Mucosa of stomach (tissue), 1 donor: ENCODE data around the gene XBP1.
"Not testable (repeated sequence)": the region's sequence is repeated elsewhere in the genome, so short reads cannot be mapped to it uniquely, and the experiment has no call there.

Source experiments
- H3K27me3 ChIP-seq: one replicate; pipeline ENCODE4 v1.7.0; 2013; ENCODE audit warnings: mild to moderate bottlenecking, low read length; ENCODE audit not compliant: control insufficient read depth, insufficient read depth
- H3K36me3 ChIP-seq: one replicate; pipeline ENCODE4 v1.7.0; 2013; ENCODE audit warnings: low read length; ENCODE audit not compliant: control insufficient read depth, insufficient read depth
- H3K4me1 ChIP-seq: one replicate; pipeline ENCODE4 v1.7.0; 2013; ENCODE audit warnings: mild to moderate bottlenecking, low read length; ENCODE audit not compliant: control insufficient read depth, insufficient read depth
- H3K4me3 ChIP-seq: one replicate; pipeline ENCODE4 v1.7.0; 2013; ENCODE audit warnings: low read length
- H3K9ac ChIP-seq: one replicate; pipeline ENCODE4 v1.7.0; 2013; ENCODE audit warnings: mild to moderate bottlenecking, low read length, moderate library complexity
- H3K9me3 ChIP-seq: one replicate; pipeline ENCODE4 v1.7.0; 2013; ENCODE audit warnings: mild to moderate bottlenecking, low read length, moderate library complexity; ENCODE audit not compliant: control insufficient read depth
- donor health status: Pancreatic carcinoma.

XBP1 gene

DNA sequence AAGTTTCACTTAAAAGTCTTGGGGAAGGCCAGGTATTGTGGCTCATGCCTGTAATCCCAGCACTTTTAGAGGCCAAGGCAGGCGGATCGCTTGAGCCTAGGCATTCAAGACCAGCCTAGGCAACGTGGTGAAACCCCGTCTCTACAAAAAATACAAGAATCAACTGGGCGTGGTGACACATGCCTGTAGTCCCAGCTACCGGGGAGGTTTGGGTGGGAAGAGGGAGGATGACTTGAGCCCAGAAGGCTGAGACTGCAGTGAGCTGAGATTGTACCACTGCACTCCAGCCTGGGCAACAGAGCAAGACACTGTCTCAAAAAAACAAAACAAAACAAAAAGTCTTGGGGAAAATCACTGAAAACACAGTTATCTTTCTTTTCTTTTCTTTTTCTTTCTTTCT is 15.4 kb upstream of the XBP1 start:
- no peaks in the 10 kb centered on the region for H3K36me3 ChIP-seq
- H3K27me3 ChIP-seq = no peaks in the 10 kb centered on the region
- no peak overlapping the region for H3K4me3 ChIP-seq
- peaks cover 88% of the 10 kb centered on the region for H3K4me1 ChIP-seq
- no peak overlapping the region for H3K9ac ChIP-seq
- no peaks in the 10 kb centered on the region for H3K9me3 ChIP-seq

DNA sequence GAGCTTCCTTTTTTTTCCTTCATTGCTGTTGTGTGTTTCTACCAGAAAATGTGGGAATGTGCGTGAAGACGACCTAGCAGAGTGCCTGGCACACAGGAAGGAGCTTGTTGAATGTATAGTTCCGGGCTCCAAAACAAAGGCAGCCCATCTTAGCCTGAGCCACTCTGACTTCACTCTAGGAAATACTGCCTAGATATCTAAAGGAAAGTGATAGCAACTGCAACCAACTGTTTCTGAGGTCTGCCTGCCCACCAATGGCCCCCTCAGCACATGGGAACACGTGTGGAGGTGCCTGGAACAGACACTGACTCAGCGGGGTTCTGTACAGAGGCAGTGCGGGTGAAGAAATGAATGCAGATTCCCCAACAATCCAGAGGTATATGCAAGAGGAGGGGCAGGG is 14.7 kb upstream of the XBP1 start:
- Histone ChIP-seq H3K4me3 (no peak overlapping the region), H3K9me3 (no peaks in the 10 kb centered on the region), H3K36me3 (no peaks in the 10 kb centered on the region), H3K27me3 (no peaks in the 10 kb centered on the region), H3K9ac (no peak overlapping the region), H3K4me1 (peaks cover 89% of the 10 kb centered on the region)

DNA sequence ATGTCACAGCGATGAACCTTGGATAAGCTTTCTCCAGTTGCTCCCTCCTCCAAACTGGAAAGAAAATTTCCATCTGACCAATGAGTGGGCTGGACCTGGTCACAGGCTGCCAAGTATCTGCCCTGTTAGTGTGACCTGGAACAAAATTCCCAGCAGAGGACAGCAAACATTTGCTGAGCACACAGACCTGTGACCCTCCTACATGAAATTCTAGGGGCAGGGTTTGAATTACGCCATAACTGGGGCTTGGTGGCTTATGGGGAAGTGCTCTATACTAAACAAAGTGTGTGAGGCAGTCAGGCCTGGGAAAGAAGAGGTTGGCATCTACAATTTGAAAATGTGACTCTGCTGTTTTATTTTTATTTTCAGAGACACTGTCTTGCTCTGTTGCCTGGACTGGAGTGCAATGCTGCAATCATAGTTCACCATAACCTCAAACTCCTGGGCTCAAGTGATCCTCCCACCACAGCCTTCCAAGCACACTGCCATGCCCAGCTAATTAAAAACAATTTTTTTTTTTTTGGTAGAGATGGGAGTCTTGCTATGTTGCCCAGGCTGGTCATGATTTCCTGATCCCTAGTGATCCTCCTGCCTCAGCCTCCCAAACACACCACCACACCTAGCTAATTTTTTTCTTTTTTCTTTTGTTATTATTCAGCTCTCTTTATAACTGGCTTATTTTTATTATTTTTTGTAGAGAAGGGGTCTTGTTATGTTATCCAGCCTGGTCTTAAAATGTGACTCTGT is 13.6 kb upstream of the XBP1 start:
- no peak overlapping the region for H3K9ac ChIP-seq
- no peaks in the 10 kb centered on the region for H3K27me3 ChIP-seq
- H3K4me1 ChIP-seq = peaks cover 82% of the 10 kb centered on the region
- no peaks in the 10 kb centered on the region for H3K9me3 ChIP-seq
- H3K4me3 ChIP-seq = no peak overlapping the region
- H3K36me3 ChIP-seq = no peaks in the 10 kb centered on the region

DNA sequence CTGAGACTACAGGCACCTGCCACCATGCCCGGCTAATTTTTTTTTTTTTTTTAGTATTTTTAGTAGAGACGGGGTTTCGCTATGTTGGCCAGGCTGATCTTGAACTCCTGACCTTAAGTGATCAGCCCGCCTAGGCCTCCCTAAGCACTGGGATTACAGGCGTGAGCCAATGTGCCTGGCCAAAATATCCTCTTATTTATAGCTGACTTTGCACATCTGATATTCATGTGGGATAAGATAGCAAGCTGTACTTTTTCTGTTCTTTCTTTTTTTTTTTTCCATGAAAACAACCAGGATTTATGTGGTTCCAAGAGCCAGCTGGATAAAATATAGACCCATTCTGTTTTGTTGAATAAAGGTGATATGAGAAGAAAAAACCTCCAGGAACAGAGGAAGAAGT is 12.1 kb upstream of the XBP1 start:
- H3K4me1 ChIP-seq = peaks cover 79% of the 10 kb centered on the region

DNA sequence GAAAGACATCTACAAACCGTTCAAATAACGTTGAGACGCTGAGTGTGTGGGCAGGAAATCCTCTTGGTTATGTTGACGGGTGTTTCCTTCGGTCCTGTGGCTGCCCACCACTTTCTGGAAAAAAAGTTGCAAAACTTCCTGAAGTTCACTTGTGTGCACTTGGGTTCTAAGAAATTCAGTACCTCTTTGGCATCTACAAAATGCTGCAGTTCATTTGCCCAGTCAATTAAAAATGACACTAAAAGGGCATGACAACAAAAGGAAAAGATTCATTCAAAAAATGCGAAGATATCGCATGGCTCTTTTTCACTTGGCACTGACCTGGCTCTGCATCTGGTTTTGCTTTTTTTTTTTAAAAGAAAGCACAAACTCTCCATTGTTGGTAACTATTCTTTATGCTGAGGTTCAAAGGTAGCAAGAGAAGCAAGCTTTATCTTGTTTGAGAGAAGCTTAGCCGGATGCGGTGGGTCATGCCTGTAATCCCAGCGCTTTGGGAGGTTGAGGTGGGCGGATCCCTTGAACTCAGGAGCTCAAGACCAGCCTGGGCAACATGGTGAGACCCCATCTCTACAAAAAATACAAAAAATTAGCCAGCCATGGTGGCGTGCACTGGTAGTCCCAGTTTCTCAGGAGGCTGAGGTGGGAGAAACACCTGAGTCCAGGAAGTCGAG is 10.6 kb upstream of the XBP1 start:
- no peak overlapping the region for H3K9ac ChIP-seq
- H3K4me3 ChIP-seq = no peak overlapping the region
- H3K4me1 ChIP-seq = peaks cover 69% of the 10 kb centered on the region
- H3K36me3 ChIP-seq = no peaks in the 10 kb centered on the region
- H3K27me3 ChIP-seq = no peaks in the 10 kb centered on the region
- no peaks in the 10 kb centered on the region for H3K9me3 ChIP-seq

More for the DNA sequence above, 12.1 kb upstream of the XBP1 start:
- Histone ChIP-seq H3K27me3 (no peaks in the 10 kb centered on the region), H3K9ac (no peak overlapping the region), H3K36me3 (no peaks in the 10 kb centered on the region), H3K4me3 (no peak overlapping the region), H3K9me3 (no peaks in the 10 kb centered on the region)

DNA sequence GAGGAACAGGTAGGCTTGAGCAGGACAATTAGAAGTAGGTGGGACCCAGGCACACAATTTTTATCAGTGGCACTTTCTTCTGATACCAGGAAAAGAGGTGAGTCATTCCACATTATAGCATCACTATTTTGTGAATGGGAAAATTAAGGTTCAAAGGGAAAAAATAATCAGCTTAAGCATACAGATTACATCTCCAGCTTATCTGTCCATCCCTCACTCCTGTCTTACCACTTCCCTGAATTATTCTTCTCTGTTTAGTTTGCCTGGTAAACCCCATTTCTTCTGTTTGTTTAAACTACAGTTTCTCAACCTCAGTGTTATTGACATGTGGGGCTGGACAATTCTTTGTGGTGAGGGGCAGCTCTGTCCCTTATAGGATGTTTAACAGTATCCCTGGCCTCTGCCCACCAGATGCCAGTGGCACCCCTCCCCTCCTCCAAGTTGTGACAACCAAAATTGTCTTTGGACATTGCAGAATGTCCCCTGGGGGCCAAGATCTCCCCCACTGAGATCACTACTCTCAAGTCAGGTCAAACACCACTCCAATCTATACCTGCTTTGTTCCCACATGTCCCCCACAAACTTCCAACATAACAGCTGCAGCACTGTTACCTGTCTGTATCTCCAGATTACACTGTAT is 8.5 kb upstream of the XBP1 start:
- H3K36me3 ChIP-seq = no peaks in the 10 kb centered on the region
- H3K9me3 ChIP-seq = no peaks in the 10 kb centered on the region
- peaks cover 49% of the 10 kb centered on the region for H3K4me1 ChIP-seq
- H3K4me3 ChIP-seq = no peak overlapping the region
- no peak overlapping the region for H3K9ac ChIP-seq
- H3K27me3 ChIP-seq = no peaks in the 10 kb centered on the region

DNA sequence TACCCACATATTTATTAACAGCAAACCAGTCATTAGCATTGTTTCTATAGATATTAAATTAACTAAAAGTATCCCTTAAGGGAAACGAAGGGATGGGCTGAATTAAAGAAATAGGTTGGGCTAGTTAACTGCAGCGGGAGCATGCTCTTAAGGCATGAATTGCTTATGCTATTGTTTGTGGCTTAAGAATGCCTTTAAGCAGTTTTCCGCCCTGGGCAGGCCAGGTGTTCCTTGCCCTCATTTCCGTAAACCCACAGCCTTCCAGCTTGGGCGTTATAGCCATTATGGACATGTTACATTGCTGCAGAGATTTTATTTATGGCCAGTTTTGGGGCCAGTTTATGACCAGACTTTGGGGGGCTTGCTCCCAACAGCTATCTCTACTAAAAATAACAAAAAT is 5.1 kb upstream of the XBP1 start:
- H3K9ac ChIP-seq, H3K9me3 ChIP-seq, H3K27me3 ChIP-seq, H3K4me3 ChIP-seq, H3K36me3 ChIP-seq: not testable (repeated sequence)
- H3K4me1 ChIP-seq = peaks cover 32% of the 10 kb centered on the region

DNA sequence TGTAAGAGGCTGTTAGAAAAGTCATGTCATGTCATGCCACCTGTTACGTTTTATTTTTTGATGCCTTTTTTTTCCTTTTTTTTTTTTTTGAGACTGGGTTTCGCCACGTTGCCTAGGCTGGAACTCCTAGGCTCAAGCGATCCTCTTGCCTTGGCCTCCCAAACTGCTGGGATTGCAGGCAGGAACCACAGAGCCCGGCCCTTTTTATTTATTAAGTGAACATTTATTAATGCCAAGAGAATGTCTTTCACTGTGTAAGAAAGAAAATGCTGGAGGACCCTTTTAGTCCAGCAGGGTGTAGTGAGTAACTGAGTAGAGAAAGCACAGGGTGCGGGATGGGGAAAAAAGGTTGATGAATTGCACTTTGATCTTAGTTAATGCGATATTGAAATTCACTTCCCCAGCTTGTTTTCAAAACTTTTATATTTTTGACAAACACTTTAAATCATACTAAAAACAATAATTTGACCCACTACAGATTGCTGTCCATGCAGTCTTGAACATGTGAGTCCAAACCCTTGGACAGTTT is 2.3 kb upstream of the XBP1 start:
- peaks cover 5% of the 10 kb centered on the region for H3K36me3 ChIP-seq
- H3K9ac ChIP-seq = peak overlapping the region; percentile 100
- H3K27me3 ChIP-seq = no peaks in the 10 kb centered on the region
- no peaks in the 10 kb centered on the region for H3K9me3 ChIP-seq
- peaks cover 16% of the 10 kb centered on the region for H3K4me1 ChIP-seq
- no peak overlapping the region for H3K4me3 ChIP-seq

DNA sequence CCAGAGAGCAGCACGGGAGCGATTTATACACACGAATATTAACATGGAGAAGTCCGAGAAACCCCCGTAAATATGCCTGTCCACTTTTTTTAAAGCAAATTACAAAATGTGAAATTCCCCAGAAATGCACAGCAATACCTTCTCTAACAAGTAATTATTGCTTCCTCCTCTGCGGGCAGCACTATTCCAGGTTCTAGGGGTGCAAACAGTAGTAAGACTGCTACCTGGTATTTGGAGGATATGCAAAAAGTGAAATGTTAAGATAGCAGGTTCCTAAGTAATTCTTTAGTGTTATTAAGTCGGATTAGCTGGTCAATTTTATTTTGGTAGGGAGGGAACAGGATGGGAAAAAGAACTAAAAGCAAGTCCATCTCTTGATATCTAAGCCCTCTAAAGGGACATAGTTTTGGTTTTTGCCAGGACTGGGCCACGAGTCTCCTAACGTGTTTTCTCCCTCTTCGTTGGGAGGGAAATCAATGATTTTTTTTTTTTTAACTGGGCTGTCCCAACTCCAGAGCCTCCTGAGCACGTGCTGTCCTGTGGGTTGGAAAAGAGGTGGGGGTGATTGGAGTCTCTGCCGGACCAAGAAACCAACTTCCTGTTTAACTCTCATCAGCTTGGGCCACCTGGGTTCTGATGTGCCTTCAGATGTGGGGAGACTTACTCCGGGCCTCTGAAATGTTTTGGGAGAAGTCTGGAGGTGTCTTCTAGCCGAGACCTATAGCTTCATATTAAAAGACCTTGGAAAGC is 1.7 kb upstream of the XBP1 start:
- Histone ChIP-seq H3K27me3 (no peaks in the 10 kb centered on the region), H3K9ac (peak overlapping the region; percentile 100), H3K4me3 (no peak overlapping the region), H3K36me3 (peaks cover 6% of the 10 kb centered on the region), H3K4me1 (peaks cover 20% of the 10 kb centered on the region), H3K9me3 (no peaks in the 10 kb centered on the region)

DNA sequence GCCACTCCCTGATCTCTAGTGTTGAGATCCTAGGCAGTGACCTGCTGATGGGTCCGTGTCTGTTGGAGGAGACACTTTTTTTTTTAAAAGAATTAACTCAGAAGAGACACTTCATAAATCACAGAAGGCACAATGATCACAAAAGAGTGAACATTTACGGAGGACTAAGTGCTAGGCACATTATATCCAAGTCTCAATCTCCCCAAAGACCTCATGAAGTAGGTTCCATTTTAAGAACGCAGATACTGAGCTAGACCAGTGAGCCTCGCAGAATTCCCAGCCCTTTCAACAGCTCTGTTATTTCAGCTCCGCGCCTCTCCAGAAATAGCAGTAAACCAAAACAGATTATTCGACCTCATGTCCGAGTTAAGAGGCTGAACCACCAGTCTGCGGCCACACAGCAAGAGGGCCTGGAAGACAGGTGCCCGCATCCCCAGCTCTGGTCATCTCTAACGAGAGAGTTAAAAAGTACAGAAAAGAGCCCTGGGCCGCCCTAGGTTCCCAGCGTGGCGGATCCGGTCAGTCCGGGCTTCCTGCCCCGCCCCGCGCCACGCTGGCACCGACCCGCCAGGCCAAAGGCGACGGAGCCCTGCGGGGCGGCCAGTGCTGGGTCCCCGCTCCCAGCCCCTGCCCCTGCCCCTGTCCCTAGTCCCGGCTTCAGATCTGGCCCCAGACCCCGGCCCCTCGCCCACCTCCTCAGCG is 612 bp downstream of the XBP1 start:
- no peaks in the 10 kb centered on the region for H3K27me3 ChIP-seq
- H3K36me3 ChIP-seq = peaks cover 26% of the 10 kb centered on the region
- no peaks in the 10 kb centered on the region for H3K9me3 ChIP-seq
- H3K9ac ChIP-seq = peak overlapping the region; percentile 100
- H3K4me3 ChIP-seq = peak overlapping the region; percentile 94
- peaks cover 43% of the 10 kb centered on the region for H3K4me1 ChIP-seq

DNA sequence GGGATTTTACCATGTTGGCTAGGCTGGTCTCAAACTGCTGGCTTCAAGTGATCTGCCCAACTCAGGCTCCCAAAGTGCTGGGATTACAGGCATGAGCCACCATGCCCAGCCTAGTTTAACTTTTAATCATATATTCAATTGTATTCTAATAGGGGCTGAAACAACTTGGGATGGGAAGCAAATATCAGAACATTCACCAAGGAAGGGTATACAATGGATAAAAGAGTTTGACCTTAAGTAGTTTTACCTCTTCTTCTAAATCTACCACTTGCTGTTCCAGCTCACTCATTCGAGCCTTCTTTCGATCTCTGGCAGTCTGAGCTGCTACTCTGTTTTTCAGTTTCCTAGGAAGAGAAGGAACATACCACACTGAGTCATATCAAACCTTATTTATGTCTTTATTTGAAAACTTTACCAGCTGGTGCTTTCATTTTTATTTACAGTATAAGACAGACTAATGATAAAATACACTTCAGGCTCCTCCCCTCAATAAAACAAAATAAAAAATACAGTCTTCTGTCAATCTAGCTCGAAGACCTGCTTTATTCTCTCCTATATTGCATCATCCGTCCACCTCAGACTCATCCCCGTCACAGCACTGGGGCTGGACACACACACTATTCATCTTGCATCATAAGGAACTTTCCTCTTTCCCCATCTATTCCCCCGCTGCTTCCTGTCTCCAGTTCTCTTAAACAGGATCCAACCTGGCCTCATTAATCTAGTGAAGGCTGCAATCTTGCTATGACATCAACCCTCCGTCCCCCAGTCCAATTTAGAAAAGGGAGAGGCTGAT is 1.4 kb downstream of the XBP1 start:
- Histone ChIP-seq H3K4me3 (peak overlapping the region; percentile 94), H3K4me1 (peaks cover 43% of the 10 kb centered on the region), H3K27me3 (no peaks in the 10 kb centered on the region), H3K9me3 (no peaks in the 10 kb centered on the region), H3K9ac (peak overlapping the region; percentile 100), H3K36me3 (peaks cover 28% of the 10 kb centered on the region)
